T-helper 1 cell treated with Interleukin-12 subunit alpha and Interleukin-12 subunit beta and Interleukin-4 antibody, amounts not matched to agents 30 ng/mL and 1 ng/mL, for 36 hours (primary cell): Measurements from ENCODE around the gene VEPH1. TPM values are rescaled to one million over a fixed set of nuclear protein-coding genes. Genes with fewer than 3 reads are reported as not detected.

Experiments used
- intact Hi-C: fragments of 100-400 bp; cut with micrococcal nuclease; formaldehyde crosslinking; loops from one replicate; pipeline ENCODE4 v1.15.1; 2024
- total RNA-seq: library from RNA; stranded (reverse); gene quantifications from 2 replicates; pipeline ENCODE4 v1.2.3, GENCODE V29; 2022

The VEPH1 gene
- total RNA-seq, 1 donor from 2014 or later: not detected

GRCh38 chr3:157271283-157271882 lies 231.8 kb downstream of the VEPH1 start:
- intact Hi-C loops: no loop called here

GRCh38 chr3:157268026-157268425 lies 235.2 kb downstream of the VEPH1 start:
- intact Hi-C loops: no loop called here

- intact Hi-C loops: no loop called here
These were observed 237.3 kb downstream of the VEPH1 start for GRCh38 chr3:157265931-157266330.

GRCh38 chr3:157263027-157263426 lies 240.2 kb downstream of the VEPH1 start:
- intact Hi-C loops: no loop called here

GRCh38 chr3:157261000-157261399 lies 242.2 kb downstream of the VEPH1 start:
- intact Hi-C loops: no loop called here

GRCh38 chr3:157259825-157260224 lies 243.4 kb downstream of the VEPH1 start:
- intact Hi-C loops: no loop called here

GRCh38 chr3:157257101-157257500 lies 246.1 kb downstream of the VEPH1 start:
- intact Hi-C loops: no loop called here

- intact Hi-C loops: no loop called here
These were observed 247.4 kb downstream of the VEPH1 start for GRCh38 chr3:157255797-157256196.

- intact Hi-C loops: no loop called here
These were observed 251.5 kb downstream of the VEPH1 start for GRCh38 chr3:157251685-157252084.

- intact Hi-C loops: no loop called here
These were observed 253.6 kb downstream of the VEPH1 start for GRCh38 chr3:157249606-157250005.

- intact Hi-C loops: no loop called here
These were observed 254.4 kb downstream of the VEPH1 start for GRCh38 chr3:157248590-157249422.

GRCh38 chr3:157247391-157247790 lies 255.8 kb downstream of the VEPH1 start:
- intact Hi-C loops: no loop called here

GRCh38 chr3:157242836-157243235 lies 260.4 kb downstream of the VEPH1 start:
- intact Hi-C loops: no loop called here

GRCh38 chr3:157241599-157241998 lies 261.6 kb downstream of the VEPH1 start:
- intact Hi-C loops: no loop called here

GRCh38 chr3:157240408-157240807 lies 262.8 kb downstream of the VEPH1 start:
- intact Hi-C loops: no loop called here

GRCh38 chr3:157239082-157239704 lies 264.0 kb downstream of the VEPH1 start:
- intact Hi-C loops: loop anchor here (1.0 kb wide), 6 partner anchors 35 to 1195 kb away; partner anchors contain the start of gene CCNL1

GRCh38 chr3:157238457-157238856 lies 264.8 kb downstream of the VEPH1 start:
- intact Hi-C loops: no loop called here

- intact Hi-C loops: no loop called here
These were observed 265.3 kb downstream of the VEPH1 start for GRCh38 chr3:157237886-157238285.

- intact Hi-C loops: no loop called here
These were observed 267.9 kb downstream of the VEPH1 start for GRCh38 chr3:157235291-157235690.

GRCh38 chr3:157233923-157234322 lies 269.3 kb downstream of the VEPH1 start:
- intact Hi-C loops: no loop called here

GRCh38 chr3:157232141-157232540 lies 271.1 kb downstream of the VEPH1 start:
- intact Hi-C loops: no loop called here

GRCh38 chr3:157231071-157231470 lies 272.1 kb downstream of the VEPH1 start:
- intact Hi-C loops: no loop called here
